ENCODE measurements around the gene JAML.

The JAML gene

GRCh38 chr11:118231461-118231860 is 6.7 kb upstream of the JAML start:
- Histone ChIP-seq H3K9me3 (ENCODE audit: control insufficient read depth, insufficient read depth, low read length) (no peaks in the 10 kb centered on the region), H3K9ac (ENCODE audit: low read depth, low read length) (no peak overlapping the region), H3K4me1 (ENCODE audit: insufficient read depth, low read length) (peaks cover 6% of the 10 kb centered on the region; the same call in 1 of the 2 replicates), H3K36me3 (ENCODE audit: insufficient read depth, low read length) (no peaks in the 10 kb centered on the region; the same call in 1 of the 2 replicates)

- H3K9me3 ChIP-seq (ENCODE audit: control insufficient read depth, insufficient read depth, low read length) = no peaks in the 10 kb centered on the region
- no peaks in the 10 kb centered on the region; the same call in 1 of the 2 replicates for H3K36me3 ChIP-seq (ENCODE audit: insufficient read depth, low read length)
- H3K9ac ChIP-seq (ENCODE audit: low read depth, low read length) = no peak overlapping the region
- peaks cover 6% of the 10 kb centered on the region; the same call in 1 of the 2 replicates for H3K4me1 ChIP-seq (ENCODE audit: insufficient read depth, low read length)
Observed at GRCh38 chr11:118230088-118230487, 5.3 kb upstream of the JAML start.

DNA sequence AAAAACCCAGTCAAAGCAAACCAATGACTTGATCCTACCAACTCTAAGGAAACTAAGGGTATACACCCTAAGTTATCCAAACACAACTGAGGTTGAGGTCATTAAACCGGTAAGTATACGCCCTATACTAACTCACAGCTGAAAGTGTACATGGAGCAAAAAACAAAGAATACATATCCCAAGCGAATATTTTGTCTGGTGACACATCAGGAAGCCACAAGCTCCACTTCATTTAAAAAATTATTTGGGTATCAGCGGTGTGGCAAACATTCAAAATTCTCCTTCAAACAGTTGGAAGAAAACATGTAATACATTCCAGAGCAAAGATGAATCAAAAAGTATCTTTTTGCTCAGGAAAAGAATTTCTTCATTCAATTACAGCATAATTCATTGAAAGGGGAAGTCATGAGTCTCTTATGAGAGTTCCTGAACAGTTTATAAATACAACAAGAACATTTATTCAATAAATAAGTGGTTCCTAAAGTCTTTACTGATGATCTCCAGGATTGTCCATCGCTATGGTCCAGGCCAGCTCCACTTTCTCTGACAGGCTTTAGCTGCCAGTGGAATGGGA is 4.5 kb upstream of the JAML start:
- Histone ChIP-seq H3K4me1 (ENCODE audit: insufficient read depth, low read length) (peaks cover 6% of the 10 kb centered on the region; the same call in 1 of the 2 replicates), H3K36me3 (ENCODE audit: insufficient read depth, low read length) (no peaks in the 10 kb centered on the region; the same call in 1 of the 2 replicates), H3K9ac (ENCODE audit: low read depth, low read length) (no peak overlapping the region), H3K9me3 (ENCODE audit: control insufficient read depth, insufficient read depth, low read length) (no peaks in the 10 kb centered on the region)

DNA sequence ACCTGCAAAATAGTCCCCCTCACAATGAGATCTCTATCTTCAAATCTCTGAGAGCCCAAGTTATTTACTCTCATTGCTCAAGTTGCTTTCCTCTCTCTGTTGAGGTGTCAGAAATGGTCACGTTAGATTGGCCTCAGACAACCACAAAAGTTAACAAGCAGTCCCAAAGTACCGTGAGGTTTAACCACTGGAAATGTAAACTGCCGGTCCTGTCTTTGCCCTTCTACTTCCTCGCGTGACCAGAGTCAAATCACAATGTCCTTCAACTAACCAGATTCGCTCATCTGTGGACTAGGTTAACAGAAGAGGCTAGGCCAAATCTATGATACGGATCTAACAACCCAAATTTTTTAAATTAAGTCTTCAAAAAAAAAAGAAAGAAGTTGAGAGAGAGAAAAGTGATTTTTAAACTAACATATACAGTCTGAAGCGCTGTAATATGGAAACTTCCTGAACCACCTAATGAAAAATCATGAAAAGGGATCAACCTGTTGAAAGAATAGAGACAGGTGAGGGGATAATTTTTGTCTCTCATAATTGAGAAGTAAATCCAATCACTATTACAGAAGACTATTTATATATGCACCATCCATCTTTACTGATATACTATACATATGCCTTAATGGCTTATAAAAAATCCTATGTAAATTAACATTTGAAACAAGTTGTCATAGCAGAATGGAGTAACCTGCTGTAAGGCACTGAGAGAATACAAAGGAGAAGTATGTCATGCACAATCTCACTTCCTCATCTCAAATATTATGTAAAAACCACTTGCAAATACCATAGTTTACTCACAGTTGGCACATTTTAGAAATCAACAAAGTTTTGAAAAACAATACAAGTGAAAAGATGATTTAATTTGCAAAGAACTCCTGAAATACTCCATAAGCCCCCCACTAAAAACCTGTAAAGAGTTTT is 3.3 kb upstream of the JAML start:
- Histone ChIP-seq H3K4me1 (ENCODE audit: insufficient read depth, low read length) (peaks cover 6% of the 10 kb centered on the region; the same call in 1 of the 2 replicates), H3K9ac (ENCODE audit: low read depth, low read length) (no peak overlapping the region), H3K36me3 (ENCODE audit: insufficient read depth, low read length) (no peaks in the 10 kb centered on the region; the same call in 1 of the 2 replicates), H3K9me3 (ENCODE audit: control insufficient read depth, insufficient read depth, low read length) (no peaks in the 10 kb centered on the region)

- no peaks in the 10 kb centered on the region for H3K4me1 ChIP-seq (ENCODE audit: insufficient read depth, low read length)
Observed at GRCh38 chr11:118226781-118227180, 2.0 kb upstream of the JAML start.

GRCh38 chr11:118226296-118226695 is 1.5 kb upstream of the JAML start:
- H3K9me3 ChIP-seq (ENCODE audit: control insufficient read depth, insufficient read depth, low read length) = no peaks in the 10 kb centered on the region
- no peak overlapping the region for H3K9ac ChIP-seq (ENCODE audit: low read depth, low read length)
- H3K4me1 ChIP-seq (ENCODE audit: insufficient read depth, low read length) = no peaks in the 10 kb centered on the region
- no peaks in the 10 kb centered on the region; the same call in 1 of the 2 replicates for H3K36me3 ChIP-seq (ENCODE audit: insufficient read depth, low read length)

More at GRCh38 chr11:118226781-118227180, 2.0 kb upstream of the JAML start:
- Histone ChIP-seq H3K9me3 (ENCODE audit: control insufficient read depth, insufficient read depth, low read length) (no peaks in the 10 kb centered on the region), H3K36me3 (ENCODE audit: insufficient read depth, low read length) (no peaks in the 10 kb centered on the region; the same call in 1 of the 2 replicates), H3K9ac (ENCODE audit: low read depth, low read length) (no peak overlapping the region)

- H3K9ac ChIP-seq (ENCODE audit: low read depth, low read length) = no peak overlapping the region
- H3K4me1 ChIP-seq (ENCODE audit: insufficient read depth, low read length) = no peaks in the 10 kb centered on the region
- H3K9me3 ChIP-seq (ENCODE audit: control insufficient read depth, insufficient read depth, low read length) = no peaks in the 10 kb centered on the region
- no peaks in the 10 kb centered on the region; the same call in 1 of the 2 replicates for H3K36me3 ChIP-seq (ENCODE audit: insufficient read depth, low read length)
Observed at GRCh38 chr11:118223992-118224391, 819 bp downstream of the JAML start.

GRCh38 chr11:118223570-118223969 is 1.2 kb downstream of the JAML start:
- no peaks in the 10 kb centered on the region; the same call in 1 of the 2 replicates for H3K36me3 ChIP-seq (ENCODE audit: insufficient read depth, low read length)
- no peak overlapping the region for H3K9ac ChIP-seq (ENCODE audit: low read depth, low read length)
- H3K4me1 ChIP-seq (ENCODE audit: insufficient read depth, low read length) = no peaks in the 10 kb centered on the region
- no peaks in the 10 kb centered on the region for H3K9me3 ChIP-seq (ENCODE audit: control insufficient read depth, insufficient read depth, low read length)

DNA sequence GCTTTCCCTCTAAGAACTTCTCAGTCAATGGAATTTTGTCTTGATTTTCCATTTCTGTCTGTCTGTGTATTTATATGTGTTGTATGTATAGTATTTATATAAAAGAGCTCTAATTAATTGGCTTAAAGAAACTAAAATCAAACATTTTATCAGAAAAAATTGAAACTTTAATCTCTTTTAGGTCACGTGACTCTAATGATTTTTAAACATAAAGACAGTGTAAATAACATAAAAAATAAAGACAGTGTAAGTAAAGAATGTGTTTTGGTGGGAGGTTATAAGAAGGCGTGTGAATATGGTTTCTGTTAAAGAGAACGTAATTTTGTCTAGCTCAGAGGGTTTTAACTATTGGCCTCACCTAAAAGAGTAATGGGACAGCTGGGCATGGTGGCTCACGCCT is 2.4 kb downstream of the JAML start:
- no peak overlapping the region for H3K9ac ChIP-seq (ENCODE audit: low read depth, low read length)
- no peaks in the 10 kb centered on the region for H3K4me1 ChIP-seq (ENCODE audit: insufficient read depth, low read length)
- no peaks in the 10 kb centered on the region for H3K9me3 ChIP-seq (ENCODE audit: control insufficient read depth, insufficient read depth, low read length)
- H3K36me3 ChIP-seq (ENCODE audit: insufficient read depth, low read length) = no peaks in the 10 kb centered on the region; the same call in 1 of the 2 replicates

- peaks cover 2% of the 10 kb centered on the region; the same call in 1 of the 2 replicates for H3K4me1 ChIP-seq (ENCODE audit: insufficient read depth, low read length)
- no peak overlapping the region for H3K9ac ChIP-seq (ENCODE audit: low read depth, low read length)
- no peaks in the 10 kb centered on the region for H3K9me3 ChIP-seq (ENCODE audit: control insufficient read depth, insufficient read depth, low read length)
- H3K36me3 ChIP-seq (ENCODE audit: insufficient read depth, low read length) = no peaks in the 10 kb centered on the region
Observed at GRCh38 chr11:118221419-118221818, 3.4 kb downstream of the JAML start.

- H3K4me1 ChIP-seq (ENCODE audit: insufficient read depth, low read length) = peaks cover 2% of the 10 kb centered on the region; the same call in 1 of the 2 replicates
- no peak overlapping the region for H3K9ac ChIP-seq (ENCODE audit: low read depth, low read length)
- no peaks in the 10 kb centered on the region for H3K36me3 ChIP-seq (ENCODE audit: insufficient read depth, low read length)
- H3K9me3 ChIP-seq (ENCODE audit: control insufficient read depth, insufficient read depth, low read length) = no peaks in the 10 kb centered on the region
Observed at GRCh38 chr11:118219732-118220131, 5.1 kb downstream of the JAML start.

- Histone ChIP-seq H3K9me3 (ENCODE audit: control insufficient read depth, insufficient read depth, low read length) (no peaks in the 10 kb centered on the region), H3K36me3 (ENCODE audit: insufficient read depth, low read length) (no peaks in the 10 kb centered on the region), H3K9ac (ENCODE audit: low read depth, low read length) (no peak overlapping the region), H3K4me1 (ENCODE audit: insufficient read depth, low read length) (peaks cover 2% of the 10 kb centered on the region; the same call in 1 of the 2 replicates)
Observed at GRCh38 chr11:118219244-118219643, 5.6 kb downstream of the JAML start.

DNA sequence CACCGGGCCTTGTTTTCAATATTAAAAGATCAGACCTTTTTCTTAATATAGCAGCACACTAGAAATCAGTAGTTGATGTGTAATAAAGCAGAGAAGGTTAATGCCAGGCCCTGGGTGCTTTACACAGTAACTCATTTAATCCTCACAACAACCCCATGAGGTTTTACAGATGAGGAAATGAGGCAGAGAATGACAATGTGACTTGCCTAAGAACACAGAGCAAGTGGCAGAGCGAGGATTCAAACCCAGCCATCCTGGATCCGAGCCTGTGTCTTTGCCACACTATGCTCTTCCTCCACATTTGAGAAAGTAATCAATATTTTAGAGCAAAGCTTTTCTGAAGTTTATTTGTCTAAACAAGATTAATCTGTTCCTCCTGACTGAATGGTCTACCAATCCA is 7.2 kb downstream of the JAML start:
- Histone ChIP-seq H3K9ac (ENCODE audit: low read depth, low read length) (no peak overlapping the region), H3K4me1 (ENCODE audit: insufficient read depth, low read length) (peaks cover 16% of the 10 kb centered on the region), H3K9me3 (ENCODE audit: control insufficient read depth, insufficient read depth, low read length) (no peaks in the 10 kb centered on the region), H3K36me3 (ENCODE audit: insufficient read depth, low read length) (no peaks in the 10 kb centered on the region)

DNA sequence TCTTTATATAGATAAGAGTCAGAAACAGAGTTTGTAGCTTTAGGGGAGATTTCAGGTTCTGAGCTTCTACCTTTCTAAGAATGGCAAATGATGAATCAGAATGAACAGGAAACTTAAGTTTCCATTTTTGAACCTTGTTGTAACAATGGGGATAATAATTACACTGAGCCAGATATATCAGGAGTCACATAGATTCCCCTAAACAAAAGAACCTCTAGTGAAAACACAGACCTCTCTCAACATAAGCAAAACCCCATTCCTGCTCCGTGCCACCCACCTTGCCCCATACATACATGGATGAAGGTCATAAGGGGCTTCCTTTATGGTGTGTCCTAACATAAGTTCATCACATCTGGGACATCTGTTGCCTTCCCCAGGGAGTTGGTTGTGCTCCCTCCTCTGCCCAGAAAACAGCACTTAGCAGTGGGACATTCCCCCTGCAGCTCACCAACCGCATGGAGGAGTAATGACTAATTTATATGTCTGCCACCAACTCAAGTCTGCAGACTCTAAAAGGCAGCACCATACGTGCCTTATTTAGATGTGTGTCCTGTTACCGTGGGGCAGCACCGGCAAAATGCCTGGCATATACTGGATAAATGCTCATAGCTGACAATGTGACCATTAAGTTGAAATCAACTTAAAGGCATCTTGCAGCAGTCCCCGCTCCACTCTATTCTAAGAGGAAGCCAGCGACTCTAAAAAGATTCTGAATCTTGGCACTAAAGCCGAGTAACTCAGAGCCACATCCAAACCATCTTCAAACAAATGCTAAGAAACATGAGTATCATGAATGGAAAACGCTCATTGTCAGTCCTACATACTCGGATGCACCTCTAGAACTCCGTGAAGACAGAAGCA is 8.0 kb downstream of the JAML start:
- H3K9ac ChIP-seq (ENCODE audit: low read depth, low read length) = no peak overlapping the region
- no peaks in the 10 kb centered on the region for H3K9me3 ChIP-seq (ENCODE audit: control insufficient read depth, insufficient read depth, low read length)
- H3K36me3 ChIP-seq (ENCODE audit: insufficient read depth, low read length) = no peaks in the 10 kb centered on the region
- peaks cover 22% of the 10 kb centered on the region for H3K4me1 ChIP-seq (ENCODE audit: insufficient read depth, low read length)
